CD4-positive, alpha-beta T cell (primary cell): ENCODE measurements around the gene LIMK2. TPM values are rescaled to one million over a fixed set of nuclear protein-coding genes. Genes with fewer than 3 reads are reported as not detected.

Source experiments
- ATAC-seq: fragments of 200-7000 bp; cut with Tn5 transposase; one replicate; pipeline ENCODE4 v1.10.0; 2022; ENCODE audit warnings: mild to moderate bottlenecking; ENCODE audit not compliant: poor library complexity
- CTCF ChIA-PET: fragments of 350-600 bp; sonication (Branson Sonifier 250); formaldehyde crosslinking; loops from one replicate; lab custom pipeline; 2021; ENCODE audit warnings: antibody characterized with exemption, inconsistent platforms; lab: Charles Lee
- POLR2A ChIA-PET: fragments of 350-600 bp; sonication (Branson Sonifier 250); formaldehyde crosslinking; loops from one replicate; lab custom pipeline; 2021; ENCODE audit warnings: antibody characterized with exemption, inconsistent platforms; lab: Charles Lee
- DNase-seq, 14 experiments: peaks; one replicate each; pipeline ENCODE4 v3.0.0-alpha.2; 2013 to 2020; ENCODE audit warnings: mixed read lengths in 2 of 14
- H3K27ac ChIP-seq, 2 donors: one replicate each; pipeline versions ENCODE4 v1.5.1 to v1.7.0; 2013; ENCODE audit warnings: low read length in 2 of 2, low read depth in 1 of 2, mild to moderate bottlenecking in 1 of 2
- H3K27me3 ChIP-seq, 2 experiments: 1 replicate in 1 of 2; 2 replicates in 1 of 2; pipeline versions ENCODE4 v1.6.1 to v1.7.0; 2013; ENCODE audit warnings: low read length in 2 of 2, control low read depth in 1 of 2, mild to moderate bottlenecking in 1 of 2, moderate library complexity in 1 of 2; ENCODE audit not compliant: insufficient read depth in 2 of 2, control insufficient read depth in 1 of 2
- H3K36me3 ChIP-seq: one replicate; pipeline ENCODE4 v1.6.1; 2013; ENCODE audit warnings: low read length, control low read depth; ENCODE audit not compliant: insufficient read depth
- H3K4me1 ChIP-seq: one replicate; pipeline ENCODE4 v1.6.1; 2013; ENCODE audit warnings: low read length, control low read depth; ENCODE audit not compliant: insufficient read depth
- H3K4me3 ChIP-seq: one replicate; pipeline ENCODE4 v1.5.1; 2013; ENCODE audit warnings: mild to moderate bottlenecking, low read length, moderate library complexity
- H3K9me3 ChIP-seq, 2 experiments: 1 replicate in 1 of 2; 2 replicates in 1 of 2; pipeline versions ENCODE4 v1.6.1 to v1.7.0; 2013; ENCODE audit warnings: low read length in 2 of 2, mild to moderate bottlenecking in 2 of 2, control low read depth in 1 of 2, moderate library complexity in 1 of 2; ENCODE audit not compliant: control insufficient read depth in 1 of 2, insufficient read depth in 1 of 2
- H3K27ac Mint-ChIP-seq: one replicate; pipeline ENCODE4 v1.8.0; 2020; ENCODE audit warnings: mixed read lengths
- H3K27me3 Mint-ChIP-seq: one replicate; pipeline ENCODE4 v1.8.0; 2021; ENCODE audit warnings: mixed read lengths
- H3K36me3 Mint-ChIP-seq: one replicate; pipeline ENCODE4 v1.8.0; 2021; ENCODE audit warnings: low read depth, mixed read lengths
- H3K4me1 Mint-ChIP-seq: one replicate; pipeline ENCODE4 v1.8.0; 2021; ENCODE audit warnings: low read depth, mixed read lengths
- H3K4me3 Mint-ChIP-seq: one replicate; pipeline ENCODE4 v1.8.0; 2020; ENCODE audit warnings: mild to moderate bottlenecking, mixed read lengths
- H3K9me3 Mint-ChIP-seq: one replicate; pipeline ENCODE4 v1.8.0; 2020; ENCODE audit warnings: mixed read lengths
- intact Hi-C, 2 experiments: fragments of 100-400 bp; cut with DNase I in 1 of 2; cut with micrococcal nuclease in 1 of 2; formaldehyde crosslinking; loops; one replicate each; pipeline versions ENCODE4 v1.15.1 to v1.9.0; 2023 to 2025; cut with DNase I, micrococcal nuclease
- total RNA-seq, 174 experiments: library from RNA in 2 of 174; stranded (reverse) in 2 of 174; gene quantifications; one replicate each; pipeline ENCODE4 v1.2.3 and lab custom pipeline; 2021 to 2026
- TF ChIP-seq, protein P1 (sequence below): fragments of 200-600 bp; IDR thresholded peaks from one replicate; pipeline ENCODE4 v1.8.0; 2022; ENCODE audit warnings: antibody characterized with exemption, mild to moderate bottlenecking

LIMK2 gene
- total RNA-seq, 2 experiments from 2014 or later = 13.1 to 14.6 TPM

DNA sequence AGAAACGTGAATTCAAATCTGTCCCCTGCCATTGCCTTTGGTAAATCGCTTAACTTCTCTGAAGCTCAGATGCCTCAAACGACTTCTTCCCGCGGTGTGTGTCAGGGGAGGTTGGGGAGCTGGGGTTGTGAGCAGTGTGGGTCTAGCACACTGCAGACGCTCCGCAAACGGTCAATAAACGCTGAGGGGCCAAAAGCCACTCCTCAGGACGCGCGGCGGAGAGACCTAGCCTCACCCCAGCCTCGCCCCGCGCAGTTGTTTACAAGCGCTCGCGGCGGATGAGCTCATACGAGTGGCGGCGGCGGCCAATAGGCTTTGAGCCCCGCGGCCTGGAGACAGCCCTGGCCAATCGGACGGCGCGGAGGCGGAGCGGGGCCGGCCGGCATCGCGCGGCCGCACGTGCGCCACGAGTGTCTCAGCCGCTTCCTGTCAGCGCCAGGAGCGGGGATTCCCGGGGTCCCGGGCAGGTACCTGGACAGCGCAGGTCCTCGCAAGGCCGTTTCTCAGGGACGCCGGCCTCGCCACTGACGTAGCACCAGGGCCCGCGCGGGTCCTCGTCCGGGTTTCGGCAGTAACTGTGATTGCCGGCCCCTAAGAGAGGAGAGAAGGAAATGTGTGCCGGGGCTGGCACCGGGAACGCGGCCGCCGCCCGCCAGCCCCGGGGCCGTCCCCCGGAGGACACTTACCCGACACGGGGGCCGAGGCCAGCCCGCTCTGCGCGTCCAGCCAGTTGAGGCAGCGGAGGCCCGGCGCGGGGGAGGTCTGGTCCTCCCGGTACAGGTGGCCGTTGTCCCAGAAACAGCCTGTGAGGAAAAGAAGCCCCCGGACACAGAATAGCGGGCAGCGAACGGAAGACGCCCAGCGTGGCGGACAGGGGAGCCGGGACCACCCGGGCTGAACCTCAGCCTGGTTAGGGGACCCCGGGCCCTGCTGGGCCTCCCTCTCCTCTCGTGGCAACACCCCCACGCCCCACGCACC is 78.7 kb downstream of the LIMK2 start:
- intact Hi-C loops = loop anchor here in 1 of 2 experiments (2.0 kb wide), 1 partner anchor 54 kb away; no protein-coding TSS in a partner anchor
- peaks cover 42% of the 10 kb centered on the region for H3K36me3 ChIP-seq
- Mint-ChIP-seq H3K36me3 (peaks cover 80% of the 10 kb centered on the region), H3K27me3 (no peaks in the 10 kb centered on the region), H3K9me3 (no peaks in the 10 kb centered on the region), H3K27ac (peak overlapping the region; percentile 98), H3K4me3 (peak overlapping the region; percentile 94), H3K4me1 (peaks cover 82% of the 10 kb centered on the region)
- H3K4me3 ChIP-seq = peak overlapping the region; percentile 90
- TF ChIP-seq, protein P1, sequence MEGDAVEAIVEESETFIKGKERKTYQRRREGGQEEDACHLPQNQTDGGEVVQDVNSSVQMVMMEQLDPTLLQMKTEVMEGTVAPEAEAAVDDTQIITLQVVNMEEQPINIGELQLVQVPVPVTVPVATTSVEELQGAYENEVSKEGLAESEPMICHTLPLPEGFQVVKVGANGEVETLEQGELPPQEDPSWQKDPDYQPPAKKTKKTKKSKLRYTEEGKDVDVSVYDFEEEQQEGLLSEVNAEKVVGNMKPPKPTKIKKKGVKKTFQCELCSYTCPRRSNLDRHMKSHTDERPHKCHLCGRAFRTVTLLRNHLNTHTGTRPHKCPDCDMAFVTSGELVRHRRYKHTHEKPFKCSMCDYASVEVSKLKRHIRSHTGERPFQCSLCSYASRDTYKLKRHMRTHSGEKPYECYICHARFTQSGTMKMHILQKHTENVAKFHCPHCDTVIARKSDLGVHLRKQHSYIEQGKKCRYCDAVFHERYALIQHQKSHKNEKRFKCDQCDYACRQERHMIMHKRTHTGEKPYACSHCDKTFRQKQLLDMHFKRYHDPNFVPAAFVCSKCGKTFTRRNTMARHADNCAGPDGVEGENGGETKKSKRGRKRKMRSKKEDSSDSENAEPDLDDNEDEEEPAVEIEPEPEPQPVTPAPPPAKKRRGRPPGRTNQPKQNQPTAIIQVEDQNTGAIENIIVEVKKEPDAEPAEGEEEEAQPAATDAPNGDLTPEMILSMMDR = no peak
- H3K27ac ChIP-seq = peak overlapping the region; percentile 98 to 100
- DNase-seq (peak; percentile 93 to 98 (median 96)), ATAC-seq (peak; percentile 66)
- no peaks in the 10 kb centered on the region for H3K9me3 ChIP-seq
- ChIA-PET CTCF (interaction anchor here (1.0 to 5.5 kb wide), 7 partner anchors 13 to 206 kb away, joined by 3 to 27 read pairs (median 10); no protein-coding TSS in a partner anchor), POLR2A (interaction anchor here (0.6 to 14.2 kb wide), 46 partner anchors 8 to 985 kb away, joined by 3 to 1064 read pairs (median 5); partner anchors contain the start of genes DEPDC5, DRG1, DUSP18 and LIMK2)
- no peaks in the 10 kb centered on the region for H3K27me3 ChIP-seq
- peaks cover 69% of the 10 kb centered on the region for H3K4me1 ChIP-seq

DNA sequence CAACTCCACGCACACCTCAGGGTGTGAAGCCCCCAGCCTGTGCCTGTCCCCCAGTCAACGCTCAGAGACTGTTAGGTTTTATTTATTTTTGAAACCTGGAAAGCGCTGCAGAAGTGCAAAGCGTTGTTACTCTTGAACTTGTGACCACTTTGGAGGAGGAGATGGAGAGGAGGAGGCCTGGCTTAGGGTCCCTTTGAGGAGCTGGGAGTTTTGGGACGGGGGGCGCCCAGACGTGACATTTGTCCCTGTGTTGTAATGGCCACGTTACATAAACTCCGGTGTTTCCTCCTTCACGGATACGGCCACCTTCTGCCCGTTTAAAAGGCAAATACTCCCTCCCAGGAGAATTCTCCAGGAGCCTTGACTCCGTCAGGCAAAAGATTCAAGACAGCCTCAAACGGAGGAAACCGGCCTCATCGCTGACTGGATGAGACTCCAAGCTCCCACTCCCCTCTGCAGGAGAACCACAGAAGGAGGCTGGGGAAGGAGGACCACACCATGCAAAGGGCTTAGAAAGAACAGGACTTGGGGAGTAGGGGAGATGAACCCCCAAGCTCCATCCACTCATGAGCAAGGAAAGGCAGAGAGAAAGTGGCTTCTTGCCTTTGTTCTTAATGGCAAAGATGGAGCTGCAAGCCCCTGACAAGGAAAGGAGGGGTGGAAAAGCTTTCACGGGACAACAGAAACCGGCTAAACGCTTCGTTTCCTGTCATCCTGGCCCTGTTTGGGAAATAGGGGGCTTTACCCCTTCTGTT is 79.6 kb downstream of the LIMK2 start:
- ChIA-PET CTCF (interaction anchor here (1.1 to 7.2 kb wide), 10 partner anchors 9 to 657 kb away, joined by 3 to 73 read pairs (median 6); partner anchors contain the start of gene LIMK2), POLR2A (interaction anchor here (0.7 to 14.2 kb wide), 32 partner anchors 9 to 868 kb away, joined by 3 to 1064 read pairs (median 7); partner anchors contain the start of genes DRG1, LIMK2, MORC2 and PATZ1)
- ATAC-seq (no peak), DNase-seq (peak in 5 of 14 experiments; percentile 39 to 51 (median 49))
- peaks cover 35% of the 10 kb centered on the region for H3K36me3 ChIP-seq
- H3K9me3 Mint-ChIP-seq = no peaks in the 10 kb centered on the region
- H3K4me1 Mint-ChIP-seq = peaks cover 82% of the 10 kb centered on the region
- intact Hi-C loops = loop anchor here (1.0 to 2.0 kb wide), 5 partner anchors 12 to 79 kb away; partner anchors contain the start of gene LIMK2 (in 1 of the 2)
- H3K36me3 Mint-ChIP-seq = peaks cover 71% of the 10 kb centered on the region
- TF ChIP-seq, protein P1 = no peak
- H3K27me3 Mint-ChIP-seq = no peaks in the 10 kb centered on the region
- peaks cover 60% of the 10 kb centered on the region for H3K4me1 ChIP-seq
- peak overlapping the region; percentile 94 for H3K4me3 Mint-ChIP-seq
- no peaks in the 10 kb centered on the region for H3K9me3 ChIP-seq
- no peaks in the 10 kb centered on the region for H3K27me3 ChIP-seq
- H3K27ac Mint-ChIP-seq = peak overlapping the region; percentile 98
- H3K4me3 ChIP-seq = peak overlapping the region; percentile 90
- H3K27ac ChIP-seq = peak overlapping the region; percentile 98 to 100
